GM21786 (cell line): ENCODE measurements around the gene C1orf167.

Source experiments
- ATAC-seq: cut with Tn5 transposase; IDR thresholded peaks from one replicate; pipeline ENCODE4 v1.9.1; 2021; ENCODE audit not compliant: unreplicated experiment

Gene C1orf167

GRCh38 chr1:11784256-11784992, 22.4 kb downstream of the C1orf167 start:
- ATAC-seq = no peak

DNA sequence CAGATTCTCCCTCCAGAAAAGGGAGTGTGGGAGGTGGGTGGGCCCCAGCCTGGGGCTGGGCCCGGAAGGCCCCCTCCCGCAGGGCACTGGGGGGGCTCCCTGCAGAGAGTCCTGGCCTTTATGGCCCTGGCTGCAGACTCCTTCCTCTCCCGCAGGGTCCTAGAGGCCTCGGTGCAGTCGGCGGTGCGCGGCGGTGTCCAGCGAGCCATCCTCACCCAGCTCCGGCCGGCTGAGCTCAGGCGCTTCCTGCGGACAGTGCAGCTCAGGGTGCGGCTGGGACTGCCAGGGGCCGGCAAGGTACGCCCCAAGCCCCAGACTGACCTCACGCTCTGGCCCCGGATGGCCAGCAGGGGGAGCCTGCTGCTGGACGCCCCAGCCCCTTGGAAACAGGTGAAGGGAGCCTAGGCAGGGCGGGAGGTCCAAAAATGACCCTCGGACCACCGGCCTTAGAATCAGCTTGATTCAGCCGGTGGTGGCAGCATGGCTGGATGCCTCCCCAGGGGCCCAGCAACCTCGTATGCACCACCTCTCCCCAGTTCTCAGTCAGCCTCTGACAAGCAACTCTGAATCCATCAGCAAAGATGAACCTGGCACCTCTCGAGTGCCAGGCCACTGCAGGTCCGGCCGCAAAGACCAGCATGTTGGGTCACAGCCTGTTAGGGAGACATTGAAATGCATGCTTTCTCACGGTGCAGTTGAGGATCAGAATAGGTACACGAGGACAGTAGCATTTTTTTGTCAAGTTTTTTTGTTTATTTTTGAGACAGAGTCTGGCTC, 23.2 kb downstream of the C1orf167 start:
- no peak for ATAC-seq

DNA sequence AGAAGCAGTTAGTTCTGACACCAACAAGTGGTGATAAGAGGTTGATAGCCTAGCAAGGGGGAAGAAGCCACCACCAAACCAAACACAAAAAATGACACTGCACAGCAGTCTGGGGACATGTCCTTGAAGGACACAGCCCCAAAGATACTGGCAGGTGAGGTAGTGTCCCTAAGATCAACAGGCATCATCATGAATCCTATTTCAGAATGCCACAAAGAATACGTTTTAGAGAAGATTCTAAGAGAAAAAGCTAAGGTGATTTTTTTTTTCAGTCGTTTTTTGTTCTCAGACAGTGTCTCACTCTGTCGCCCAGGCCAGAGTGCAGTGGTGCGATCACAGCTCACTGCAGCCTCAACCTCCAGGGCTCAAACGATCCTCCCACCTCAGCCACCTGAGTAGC, 24.2 kb downstream of the C1orf167 start:
- no peak for ATAC-seq

GRCh38 chr1:11787251-11787803, 25.3 kb downstream of the C1orf167 start:
- no peak for ATAC-seq

DNA sequence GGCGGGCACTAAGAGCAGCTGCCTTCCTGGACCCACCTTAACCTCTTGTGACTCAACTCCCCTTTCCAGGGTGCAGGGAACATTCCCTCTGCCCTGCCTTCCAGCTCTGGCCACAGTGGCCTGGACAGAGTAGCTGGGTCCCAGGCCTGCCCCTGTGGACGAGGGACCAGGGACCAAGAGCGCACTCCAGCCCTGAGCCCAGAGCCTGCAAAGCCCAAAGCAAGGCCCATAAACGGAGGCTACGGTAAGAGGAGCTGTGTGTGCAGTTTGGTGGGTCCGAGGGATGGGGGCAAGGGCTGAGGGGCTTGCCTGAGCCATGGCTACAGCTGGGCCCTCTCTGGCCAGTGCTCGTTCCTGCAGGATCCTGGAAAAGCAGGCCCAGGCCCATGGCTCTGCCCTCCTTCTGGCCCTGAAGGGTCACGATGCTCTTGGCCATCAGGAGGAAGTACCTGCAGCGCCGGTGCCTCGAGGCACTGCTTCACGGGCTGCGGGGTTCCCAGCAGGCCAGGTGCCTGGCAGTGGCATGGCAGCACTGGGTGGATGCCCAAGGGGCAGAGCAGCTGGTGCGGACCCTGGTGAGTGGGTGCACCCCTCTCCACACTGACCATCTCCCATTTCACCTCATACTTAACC, 25.9 kb downstream of the C1orf167 start:
- no peak for ATAC-seq

GRCh38 chr1:11788549-11789053, 26.6 kb downstream of the C1orf167 start:
- ATAC-seq = no peak

DNA sequence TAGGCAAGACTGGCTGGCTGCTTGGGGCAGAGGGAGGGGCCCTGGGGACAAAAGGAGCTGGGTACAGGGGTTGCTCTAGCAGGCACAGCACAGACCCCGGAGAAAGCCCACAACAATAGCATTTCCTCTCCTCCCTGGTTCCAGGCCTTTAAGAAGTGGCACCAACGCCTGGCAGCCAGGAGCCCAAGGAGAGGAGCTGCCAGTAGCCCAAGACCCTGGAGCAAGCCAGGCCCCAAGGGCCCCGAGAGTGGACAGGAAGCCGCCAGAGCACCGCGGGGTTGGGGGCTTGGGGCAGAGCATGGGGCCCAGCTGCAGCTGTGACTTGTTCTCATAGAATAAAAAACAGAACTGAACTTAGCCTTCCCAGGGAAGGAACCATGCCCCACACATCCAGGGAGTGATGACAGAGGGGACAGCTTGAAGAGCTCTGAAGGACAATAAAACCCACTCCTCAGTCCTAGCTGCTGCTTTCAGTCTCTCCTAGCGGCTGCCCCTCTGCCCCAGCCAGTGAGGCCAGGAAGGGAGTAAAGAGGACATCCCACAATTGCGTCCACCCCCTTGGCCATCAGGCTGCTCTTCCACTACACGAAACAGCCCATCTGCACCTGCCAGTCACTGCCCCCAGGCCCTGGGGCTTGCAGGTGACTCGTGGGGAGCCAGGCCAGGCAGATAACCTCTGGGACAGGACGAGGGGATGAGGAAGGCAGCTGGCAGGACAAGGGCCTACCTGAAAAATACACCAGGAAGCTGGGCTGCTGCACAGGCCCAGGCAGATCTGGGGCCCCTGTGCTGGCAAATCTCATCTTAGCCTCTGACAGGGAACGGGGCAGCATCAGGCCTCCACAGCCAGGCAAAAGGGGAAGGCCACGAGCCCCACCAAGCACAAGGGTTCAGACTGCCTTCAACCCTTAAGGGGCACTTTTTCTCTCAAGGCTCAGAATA, 27.4 kb downstream of the C1orf167 start:
- no peak for ATAC-seq

DNA sequence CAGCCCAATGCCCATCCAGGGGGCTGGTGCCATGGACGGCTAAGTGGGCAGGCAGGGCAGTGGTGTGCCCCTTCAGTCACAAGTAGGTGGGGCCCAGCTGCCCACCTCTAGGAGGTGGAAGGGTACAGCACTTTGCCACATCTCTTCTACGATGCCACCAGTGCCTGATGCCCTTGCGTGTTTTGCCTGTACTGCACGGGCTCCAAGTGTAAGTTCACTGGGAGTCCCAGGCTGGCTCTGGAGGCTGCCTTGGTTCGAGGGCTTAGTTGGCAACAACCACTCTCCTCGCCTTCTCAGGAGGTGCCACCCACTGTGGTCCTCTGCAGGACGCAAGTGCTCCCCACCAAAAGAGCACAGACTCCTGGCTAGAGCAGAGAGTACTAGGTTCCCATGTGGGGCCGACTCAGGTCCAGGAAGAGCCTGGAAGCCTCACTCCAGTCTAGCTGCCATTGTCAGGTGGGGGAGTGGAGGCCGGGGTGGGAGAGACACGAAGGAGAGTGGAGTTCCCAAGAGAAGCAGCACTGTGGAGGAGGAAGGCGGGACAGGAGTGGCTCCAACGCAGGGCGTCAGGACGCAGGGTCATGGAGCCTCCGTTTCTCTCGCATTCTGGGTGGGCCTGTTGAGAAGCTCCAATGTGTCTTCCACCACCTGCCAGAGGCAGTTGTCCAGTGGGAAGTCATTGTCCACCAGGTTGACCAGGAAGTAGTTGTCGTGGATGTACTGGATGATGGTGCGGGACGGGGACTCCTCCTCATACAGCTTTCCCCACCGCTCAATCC, 28.3 kb downstream of the C1orf167 start:
- ATAC-seq = no peak

DNA sequence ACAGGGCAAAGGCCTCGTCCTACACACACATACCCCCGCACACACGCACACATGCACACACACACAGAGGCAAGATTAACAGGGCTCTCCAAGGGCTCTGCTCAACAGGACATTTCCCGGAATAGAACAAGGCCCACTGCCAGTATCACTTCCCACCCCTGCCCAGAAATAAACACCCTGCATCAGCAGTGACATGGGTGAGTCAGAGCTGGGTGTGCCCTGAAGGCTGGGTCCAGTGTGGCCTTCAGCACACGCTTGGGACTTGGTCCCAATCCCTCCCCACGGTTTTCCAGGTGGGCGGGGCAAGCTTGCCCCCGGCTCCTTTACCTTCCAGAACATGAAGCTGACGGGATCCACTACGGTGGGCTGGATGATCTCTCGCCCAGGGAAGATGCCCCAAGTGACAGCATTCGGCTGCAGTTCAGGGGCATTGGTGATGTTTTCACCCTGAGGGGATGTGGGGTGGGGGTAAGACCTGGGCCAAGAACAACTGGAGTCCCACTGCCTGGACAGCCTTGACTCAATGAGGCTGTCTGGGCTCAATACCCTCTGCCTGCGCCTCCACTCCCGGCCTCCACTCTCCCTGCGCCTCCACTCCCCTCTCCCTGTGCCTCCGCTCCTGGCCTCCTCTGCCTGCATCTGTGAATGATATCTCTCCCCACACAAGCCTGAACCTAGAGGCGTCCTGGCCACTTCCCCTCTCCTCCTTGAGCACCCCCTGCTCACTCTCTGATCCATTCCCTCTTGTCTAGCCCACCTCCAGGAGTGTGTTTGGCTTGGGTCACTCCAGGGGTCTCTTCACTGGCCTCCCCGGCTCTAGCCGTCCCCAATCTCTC, 29.1 kb downstream of the C1orf167 start:
- no peak for ATAC-seq

DNA sequence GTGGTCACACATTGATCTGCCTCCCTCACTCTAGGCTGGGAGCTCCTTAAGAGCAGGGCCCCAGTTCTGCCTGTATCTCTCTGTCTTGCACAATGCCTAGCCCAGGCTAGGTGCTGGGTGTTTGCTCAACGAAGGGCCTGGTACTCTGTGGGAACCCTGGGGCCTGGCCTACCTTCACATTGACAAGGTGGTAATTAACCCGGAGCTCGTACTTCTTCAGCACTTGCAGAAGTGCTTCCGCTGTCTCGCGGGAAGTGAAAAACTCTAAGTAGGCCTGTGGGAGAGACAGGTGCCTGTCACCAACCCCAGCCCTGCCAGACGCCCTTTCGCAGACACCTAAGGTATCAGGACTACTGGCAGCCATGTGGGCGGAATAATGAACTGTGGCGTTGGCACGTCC, 30.1 kb downstream of the C1orf167 start:
- no peak for ATAC-seq

- no peak for ATAC-seq
These were observed 31.8 kb downstream of the C1orf167 start for GRCh38 chr1:11793819-11794218.

GRCh38 chr1:11794446-11795237, 32.6 kb downstream of the C1orf167 start:
- no peak for ATAC-seq

DNA sequence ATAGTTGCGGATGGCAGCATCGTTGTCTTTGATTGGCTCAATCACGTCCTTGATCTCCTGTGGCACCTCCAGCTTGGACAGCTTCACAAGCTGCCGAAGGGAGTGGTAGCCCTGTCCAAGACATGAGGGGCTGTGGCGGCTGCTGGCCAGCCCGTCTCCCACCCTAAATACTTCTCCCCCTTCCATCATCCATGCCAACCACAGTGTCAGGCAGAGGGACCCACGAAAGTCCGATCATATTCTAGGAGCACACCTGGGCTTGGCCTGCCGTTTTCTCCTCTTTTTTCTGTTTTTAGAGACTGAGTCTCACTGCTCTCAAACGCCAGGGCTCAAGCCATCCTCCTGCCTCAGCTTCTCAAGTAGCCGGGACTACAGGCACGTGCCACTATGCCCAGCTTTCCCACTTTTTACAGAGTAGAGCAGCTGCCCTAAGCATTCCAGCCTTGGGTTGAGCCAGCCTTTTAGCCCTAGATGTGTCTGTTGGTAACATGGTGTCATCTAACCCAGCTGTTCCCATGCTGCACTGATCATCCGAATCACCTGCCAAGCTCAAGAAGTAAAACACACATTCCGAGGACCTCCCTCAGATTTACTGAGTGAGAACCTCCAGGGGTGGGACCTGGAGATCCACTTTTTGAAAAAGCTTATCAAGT, 33.4 kb downstream of the C1orf167 start:
- no peak for ATAC-seq

DNA sequence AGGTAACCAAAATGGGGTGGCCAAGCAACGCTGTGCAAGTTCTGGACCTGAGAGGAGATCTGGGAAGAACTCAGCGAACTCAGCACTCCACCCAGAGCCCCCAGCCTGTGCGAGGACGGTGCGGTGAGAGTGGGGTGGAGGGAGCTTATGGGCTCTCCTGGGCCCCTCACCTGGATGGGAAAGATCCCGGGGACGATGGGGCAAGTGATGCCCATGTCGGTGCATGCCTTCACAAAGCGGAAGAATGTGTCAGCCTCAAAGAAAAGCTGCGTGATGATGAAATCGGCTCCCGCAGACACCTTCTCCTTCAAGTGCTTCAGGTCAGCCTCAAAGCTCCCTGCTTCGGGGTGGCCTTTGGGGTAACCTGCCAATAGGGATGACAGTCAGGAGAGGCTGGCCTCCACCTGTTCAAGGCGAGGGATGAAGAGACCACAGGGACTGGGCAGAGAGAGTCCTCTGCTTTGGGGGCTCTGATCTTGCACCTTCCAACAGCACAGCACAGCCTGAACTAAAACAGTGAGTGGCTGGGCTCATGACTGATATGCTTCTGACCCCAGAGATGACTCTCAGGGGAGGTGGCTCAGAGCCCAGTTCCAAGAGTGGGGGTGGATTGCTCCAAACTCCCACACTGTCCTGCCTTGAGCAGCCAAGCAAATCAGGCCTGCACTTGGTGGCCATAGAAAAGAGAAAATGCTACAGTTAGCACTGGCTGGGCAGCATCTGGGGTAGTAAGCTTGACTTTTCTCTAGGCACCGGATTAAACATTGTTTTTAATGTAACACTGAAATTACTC, 34.2 kb downstream of the C1orf167 start:
- no peak for ATAC-seq

- no peak for ATAC-seq
These were observed 35.7 kb downstream of the C1orf167 start for GRCh38 chr1:11797525-11798216.

GRCh38 chr1:11799099-11799498, 37.1 kb downstream of the C1orf167 start:
- no peak for ATAC-seq
